Epithelial cell of proximal tubule (primary cell): ENCODE measurements around the gene AKNAD1. TPM values are rescaled to one million over a fixed set of nuclear protein-coding genes. Genes with fewer than 3 reads are reported as not detected.

Experiments used
- DNase-seq: peaks from one replicate; pipeline ENCODE4 v3.0.0-alpha.2; 2011; ENCODE audit warnings: low read depth
- H3K4me3 ChIP-seq: 2 replicates; pipeline ENCODE4 v1.5.1; 2011; ENCODE audit warnings: low read depth, mild to moderate bottlenecking, low read length
- total RNA-seq: library from RNA; depleted of rRNA; stranded (reverse); fragments of >200 nt; gene quantifications from 2 replicates; pipeline ENCODE4 v1.2.3, GENCODE V29; 2015
- TF ChIP-seq, protein P1 (sequence below): conservative IDR thresholded peaks from 2 replicates; pipeline ENCODE4 v1.5.1; 2012; ENCODE audit warnings: low read depth, mild to moderate bottlenecking, low read length

AKNAD1 gene
- total RNA-seq, 1 donor from 2014 or later: not detected

- TF ChIP-seq, protein P1, sequence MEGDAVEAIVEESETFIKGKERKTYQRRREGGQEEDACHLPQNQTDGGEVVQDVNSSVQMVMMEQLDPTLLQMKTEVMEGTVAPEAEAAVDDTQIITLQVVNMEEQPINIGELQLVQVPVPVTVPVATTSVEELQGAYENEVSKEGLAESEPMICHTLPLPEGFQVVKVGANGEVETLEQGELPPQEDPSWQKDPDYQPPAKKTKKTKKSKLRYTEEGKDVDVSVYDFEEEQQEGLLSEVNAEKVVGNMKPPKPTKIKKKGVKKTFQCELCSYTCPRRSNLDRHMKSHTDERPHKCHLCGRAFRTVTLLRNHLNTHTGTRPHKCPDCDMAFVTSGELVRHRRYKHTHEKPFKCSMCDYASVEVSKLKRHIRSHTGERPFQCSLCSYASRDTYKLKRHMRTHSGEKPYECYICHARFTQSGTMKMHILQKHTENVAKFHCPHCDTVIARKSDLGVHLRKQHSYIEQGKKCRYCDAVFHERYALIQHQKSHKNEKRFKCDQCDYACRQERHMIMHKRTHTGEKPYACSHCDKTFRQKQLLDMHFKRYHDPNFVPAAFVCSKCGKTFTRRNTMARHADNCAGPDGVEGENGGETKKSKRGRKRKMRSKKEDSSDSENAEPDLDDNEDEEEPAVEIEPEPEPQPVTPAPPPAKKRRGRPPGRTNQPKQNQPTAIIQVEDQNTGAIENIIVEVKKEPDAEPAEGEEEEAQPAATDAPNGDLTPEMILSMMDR: no peak
- H3K4me3 ChIP-seq: no peak overlapping the region
- DNase-seq: no peak
These were observed 24.0 kb upstream of the AKNAD1 start for GRCh38 chr1:108880850-108881249.

- TF ChIP-seq, protein P1: no peak
- no peak overlapping the region for H3K4me3 ChIP-seq
- DNase-seq: no peak
These were observed 21.8 kb upstream of the AKNAD1 start for GRCh38 chr1:108878678-108879077.

DNA sequence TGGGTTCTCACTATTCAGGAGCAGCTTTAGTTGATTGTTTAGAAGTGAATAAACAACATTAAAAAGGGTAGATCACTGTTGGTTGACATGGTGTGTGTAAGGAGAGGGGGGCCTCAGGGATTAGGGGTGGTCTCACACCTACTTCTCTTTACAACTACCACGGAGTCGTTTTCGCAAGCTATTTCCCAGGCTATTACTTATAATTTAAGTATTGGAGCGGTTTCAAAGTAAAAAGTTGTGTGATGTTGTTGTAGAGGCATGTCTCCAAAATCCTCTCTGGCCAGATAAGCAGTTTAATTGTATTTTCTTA, 21.2 kb upstream of the AKNAD1 start:
- peak overlapping the region; percentile 93 for H3K4me3 ChIP-seq
- no peak for DNase-seq
- TF ChIP-seq, protein P1: no peak

GRCh38 chr1:108877348-108878159, 20.7 kb upstream of the AKNAD1 start:
- peak overlapping the region; percentile 93 for H3K4me3 ChIP-seq
- DNase-seq: no peak
- TF ChIP-seq, protein P1: no peak

DNA sequence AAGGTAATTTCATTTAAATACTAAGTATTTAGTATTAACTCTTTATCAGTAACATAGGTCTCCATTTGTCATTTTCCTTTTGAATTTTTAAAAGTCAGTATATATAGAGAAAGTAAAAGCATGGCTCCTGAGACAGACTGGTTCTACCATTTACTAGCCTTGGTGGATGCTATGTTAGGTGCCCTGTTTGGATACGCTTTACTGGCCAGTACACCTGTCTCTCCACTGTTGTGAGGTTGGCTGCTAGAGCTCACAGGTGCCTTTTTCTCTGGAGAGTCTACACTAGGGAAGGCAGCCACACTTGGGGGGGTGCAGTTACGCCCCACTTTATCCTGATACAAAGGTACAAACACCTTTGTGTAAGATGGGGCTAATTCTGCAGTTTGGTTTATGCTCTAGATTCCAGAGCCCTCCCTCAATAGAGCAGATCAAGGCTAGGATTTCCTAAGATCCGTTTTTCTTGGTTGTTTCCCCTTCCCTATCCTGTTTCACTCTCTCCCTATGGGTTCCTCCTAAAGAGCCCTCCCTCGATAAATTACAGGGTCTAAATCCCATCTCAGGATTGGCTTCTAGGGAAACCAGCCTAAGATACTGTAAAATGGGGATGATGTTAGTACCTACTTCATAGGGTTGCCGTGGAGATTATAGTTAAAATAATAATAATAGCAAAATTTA, 14.3 kb upstream of the AKNAD1 start:
- DNase-seq: no peak
- TF ChIP-seq, protein P1: no peak
- H3K4me3 ChIP-seq: no peak overlapping the region

- TF ChIP-seq, protein P1: no peak
- H3K4me3 ChIP-seq: no peak overlapping the region
- no peak for DNase-seq
These were observed 8.5 kb upstream of the AKNAD1 start for GRCh38 chr1:108865316-108865910.
